ENCODE measurements around the gene HLCS. TPM values are rescaled to one million over a fixed set of nuclear protein-coding genes. Genes with fewer than 3 reads are reported as not detected.

The HLCS gene
- total and polyA plus RNA-seq, 2 of the 8 experiments (the other 6 are each of a cell fraction or from before 2014, with no cell fraction given), result 4.7 to 12.2 TPM

- Histone ChIP-seq H3K27me3 (replicated peaks in 1 of 4; ENCODE audit: control insufficient read depth in 3 of 4, extremely low read depth in 1 of 4, insufficient read depth in 3 of 4, low read length in 3 of 4) (no peaks in the 10 kb centered on the region), H2AFZ (ENCODE audit: low read length) (no peak overlapping the region), H2BK15ac (ENCODE audit: low read length) (no peak overlapping the region), H3K4ac (replicated peaks; ENCODE audit: insufficient read length, low read depth, low read length) (no peak overlapping the region), H3K79me2 (ENCODE audit: control insufficient read depth in 1 of 2, insufficient read depth in 2 of 2, low read length in 2 of 2) (no peaks in the 10 kb centered on the region), H3K79me1 (ENCODE audit: low read depth, low read length) (no peaks in the 10 kb centered on the region), H4K5ac (ENCODE audit: insufficient read length, low read depth, low read length) (no peak overlapping the region), H3K18ac (ENCODE audit: extremely low read depth, low read length) (no peak overlapping the region), H3K23me2 (ENCODE audit: low read depth, low read length) (no peaks in the 10 kb centered on the region), H3K27ac (ENCODE audit: low read depth, low read length) (no peak overlapping the region), H3K4me3 (ENCODE audit: extremely low read depth in 1 of 4, insufficient read depth in 2 of 4, low read depth in 3 of 4, low read length in 4 of 4) (no peak overlapping the region), H3K56ac (replicated peaks; ENCODE audit: insufficient read length, low read depth, low read length) (no peak overlapping the region), H3K9ac (replicated peaks in 1 of 4; ENCODE audit: extremely low read depth in 1 of 4, low read depth in 3 of 4, low read length in 3 of 4) (no peak overlapping the region), H4K8ac (ENCODE audit: extremely low read depth, insufficient read depth, low read length) (no peak overlapping the region), H3K23ac (ENCODE audit: insufficient read length) (no peak overlapping the region), H2BK5ac (ENCODE audit: low read depth, low read length) (no peak overlapping the region), H4K91ac (replicated peaks; ENCODE audit: insufficient read length, low read length) (no peak overlapping the region), H4K20me1 (replicated peaks in 1 of 2; ENCODE audit: control insufficient read depth in 1 of 2, insufficient read depth in 2 of 2, low read length in 2 of 2) (no peaks in the 10 kb centered on the region), H3K4me2 (ENCODE audit: insufficient read depth in 1 of 2, low read depth in 2 of 2, low read length in 2 of 2) (no peak overlapping the region), H2BK12ac (ENCODE audit: low read depth, low read length) (no peak overlapping the region), H3K9me3 (ENCODE audit: insufficient read depth in 2 of 2, low read depth in 1 of 2, low read length in 1 of 2) (no peaks in the 10 kb centered on the region), H2AK5ac (ENCODE audit: low read depth, low read length) (no peak overlapping the region), H3K14ac (ENCODE audit: insufficient read length) (no peak overlapping the region), H2BK20ac (ENCODE audit: low read length) (no peak overlapping the region), H3K36me3 (ENCODE audit: control insufficient read depth in 2 of 4, insufficient read depth in 4 of 4, low read length in 3 of 4) (no peaks in the 10 kb centered on the region), H2BK120ac (replicated peaks; ENCODE audit: low read depth, low read length) (no peak overlapping the region), H3K4me1 (replicated peaks in 1 of 4; ENCODE audit: control insufficient read depth in 3 of 4, insufficient read depth in 4 of 4, low read length in 3 of 4) (no peaks in the 10 kb centered on the region)
- 77% methylated on average over 8 of the region's 8 CpGs; no CpG with 5 or more reads in 1 of the 2 experiments for WGBS, 2 experiments (ENCODE audit: extremely low coverage in 1 of 2, insufficient coverage in 1 of 2, insufficient read length in 1 of 2, insufficient replicate concordance in 2 of 2, low coverage in 1 of 2, low lambda C conversion rate in 2 of 2, missing lambda C conversion rate in 1 of 2)
- ChIA-PET POLR2A (ENCODE audit: partially characterized antibody) (no interaction called here), CTCF (ENCODE audit: partially characterized antibody) (interaction anchor here (1.1 to 2.5 kb wide), 4 partner anchors 9 to 80 kb away, joined by 3 to 11 read pairs (median 4); no protein-coding TSS in a partner anchor)
- no peak for FAIRE-seq
- TF ChIP-seq POLR2AphosphoS5 (IDR thresholded peaks at IDR 0.05; ENCODE audit: low read depth, low read length) (no peak), RBBP5 (IDR thresholded peaks at IDR 0.05; ENCODE audit: borderline replicate concordance, low read depth, low read length) (no peak)
- no peak for DNase-seq (ENCODE audit: low read depth in 1 of 2, low spot score in 2 of 2)
Observed at GRCh38 chr21:36773995-36774394, 192.5 kb downstream of the HLCS start.

Data from H1 (cell line).